ENCODE results near the gene CSTA.

The CSTA gene

GRCh38 chr3:122377975-122378374, 52.9 kb downstream of the CSTA start:
- no peak for DNase-seq (ENCODE audit: low read depth in 2 of 2)

DNA sequence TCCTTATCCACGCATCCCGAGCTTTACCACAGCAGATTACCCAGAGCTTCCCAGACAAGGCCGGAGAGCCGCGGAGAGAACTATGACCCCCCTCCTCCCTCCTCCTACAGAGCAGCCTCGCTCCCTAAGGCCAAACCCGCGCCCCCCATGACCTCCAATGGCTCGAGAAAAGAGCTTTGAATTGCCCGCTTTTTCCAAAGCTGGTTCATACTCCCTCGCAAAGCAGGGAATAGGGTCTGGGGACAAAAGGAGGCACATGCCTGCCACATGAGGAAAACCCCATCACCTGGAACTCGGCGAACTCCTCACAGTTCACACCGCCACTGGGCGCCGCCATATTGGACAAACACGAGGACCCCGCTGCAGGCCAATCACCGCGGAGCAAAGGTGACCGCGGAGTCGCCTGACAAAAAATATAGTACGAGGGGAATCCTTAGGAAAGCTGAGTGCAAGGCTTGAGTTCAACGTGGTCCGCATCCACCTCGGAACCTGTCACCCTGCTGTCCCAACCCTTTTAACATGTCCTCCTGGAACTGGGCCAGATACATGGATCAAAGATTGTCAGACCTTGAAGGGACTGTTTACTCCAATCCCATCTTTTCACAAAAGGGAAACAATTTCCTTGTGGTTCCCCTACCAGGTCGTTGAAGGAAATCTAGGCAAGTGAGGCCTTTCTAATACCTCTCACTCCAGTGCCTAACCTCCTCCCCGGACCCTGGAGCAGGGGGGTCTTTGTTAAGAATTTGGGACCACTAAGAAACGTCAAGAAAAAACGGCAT, 58.0 kb downstream of the CSTA start, which contains the start of gene MIX23:
Gene MIX23, minus strand, starts transcription at position 344 of the 779 bp plus-strand sequence. Its CDS starts 7 bp downstream, at position 337.
- DNase-seq (ENCODE audit: low read depth in 2 of 2) = peak; percentile 78 to 87

DNA sequence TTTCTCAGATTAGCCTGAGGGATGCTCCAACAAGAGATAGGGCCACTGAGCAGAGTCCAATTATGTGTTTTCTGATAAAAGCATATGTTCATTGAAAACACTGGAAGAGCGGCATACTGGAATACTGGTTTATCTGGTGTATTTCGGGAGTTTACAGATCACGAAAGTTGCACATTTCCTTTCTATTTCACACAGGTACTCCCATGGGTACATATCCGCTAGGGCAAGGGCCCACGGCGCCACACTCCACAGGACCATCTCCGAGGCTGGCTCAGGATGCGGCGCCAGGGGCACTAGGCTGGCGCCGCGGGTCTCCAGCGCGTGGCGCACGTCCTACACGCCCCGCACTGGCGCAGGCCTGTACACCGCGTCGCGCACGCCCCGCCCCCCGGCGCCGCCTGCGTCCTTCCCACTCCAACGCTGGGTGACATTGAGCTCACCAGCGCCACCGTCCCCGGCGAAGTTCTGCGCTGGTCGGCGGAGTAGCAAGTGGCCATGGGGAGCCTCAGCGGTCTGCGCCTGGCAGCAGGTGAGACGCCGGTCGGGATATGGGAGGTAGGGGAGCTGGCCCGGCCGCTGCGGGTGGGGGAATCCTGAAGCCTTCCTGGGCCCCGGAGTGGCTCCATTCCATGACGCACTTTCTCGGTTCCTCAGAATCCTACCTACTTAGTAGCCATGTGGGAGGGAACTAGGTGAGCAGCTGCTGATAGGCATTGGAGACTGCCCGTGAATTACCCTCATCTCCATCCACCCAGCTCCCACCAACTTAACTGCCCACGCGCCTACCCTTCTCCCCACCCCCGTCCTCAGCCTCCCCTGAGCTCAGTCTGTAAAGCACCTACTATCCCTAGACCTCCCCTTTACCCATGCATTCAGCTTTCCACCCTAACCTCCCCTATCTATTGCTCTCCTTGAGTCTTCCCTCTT, 59.0 kb downstream of the CSTA start, which contains the start of gene FAM162A:
Gene FAM162A, plus strand, starts transcription at position 412 of the 927 bp plus-strand sequence. Its CDS starts 84 bp downstream, at position 496.
- DNase-seq (ENCODE audit: low read depth in 2 of 2) = peak; percentile 82 to 90

DNA sequence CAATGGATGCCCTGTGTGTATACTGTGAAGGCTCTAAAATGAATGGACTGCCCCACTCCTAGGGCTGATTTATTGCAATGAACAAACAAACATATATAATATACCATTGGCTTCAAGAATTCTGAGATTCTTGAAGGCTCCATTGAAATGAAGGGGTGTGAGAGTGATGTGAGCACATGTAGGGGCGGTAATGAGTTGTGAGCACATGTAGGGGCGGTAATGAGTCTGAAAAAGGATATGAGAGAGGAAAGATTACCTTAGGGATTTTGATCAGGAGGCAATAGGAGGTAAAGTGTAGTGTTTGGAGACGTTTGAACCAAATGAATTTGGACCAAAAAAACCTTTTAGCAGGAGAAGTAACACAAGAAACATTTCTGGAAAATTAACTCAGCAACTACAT, 62.7 kb downstream of the CSTA start:
- no peak for DNase-seq (ENCODE audit: low read depth in 2 of 2)

DNA sequence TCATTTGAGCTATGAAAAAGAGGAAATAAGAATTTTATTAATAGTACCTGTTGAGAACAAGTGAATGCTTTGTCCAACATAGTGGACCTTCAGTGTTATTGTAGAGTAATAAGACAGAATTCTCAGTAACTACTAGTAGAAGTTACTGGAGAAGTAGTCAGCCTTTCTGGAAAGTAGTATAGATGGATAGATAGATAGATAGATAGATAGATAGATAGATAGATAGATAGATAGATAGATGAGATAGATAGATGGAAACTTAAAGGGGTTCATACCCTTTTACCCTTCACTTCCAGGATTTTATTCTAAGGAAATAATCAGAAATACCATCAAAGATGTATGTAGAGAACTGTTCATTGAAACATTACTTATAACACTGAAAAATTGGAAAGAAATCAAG, 64.1 kb downstream of the CSTA start:
- DNase-seq (ENCODE audit: low read depth in 2 of 2) = no peak

DNA sequence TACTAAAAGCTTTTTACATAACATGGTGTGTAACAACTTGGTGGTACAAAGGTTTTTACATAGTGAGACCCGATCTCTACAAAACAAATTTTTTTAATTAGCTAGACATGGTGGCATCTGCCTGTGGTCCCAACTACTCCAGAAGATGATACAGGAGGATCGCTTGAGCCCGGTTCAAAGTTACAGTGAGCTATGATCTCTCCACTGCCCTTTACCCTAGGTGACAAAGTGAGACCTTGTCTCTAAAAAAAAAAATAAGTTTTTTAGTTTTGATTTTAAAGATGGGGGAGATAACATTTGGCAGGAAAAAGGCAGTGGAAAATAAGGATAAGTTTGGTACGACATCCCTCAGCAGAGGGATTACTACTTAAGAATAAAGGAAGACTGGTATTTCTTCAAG, 64.8 kb downstream of the CSTA start:
- no peak for DNase-seq (ENCODE audit: low read depth in 2 of 2)

- no peak for DNase-seq (ENCODE audit: low read depth in 2 of 2)
Observed at GRCh38 chr3:122390665-122391064, 65.6 kb downstream of the CSTA start.
